Transverse colon (tissue), 4 donors: ENCODE results near the gene CBLN4.

Experiments used
- CTCF ChIP-seq, 5 experiments: fragments of 200-600 bp in 3 of 5; fragments of 450-650 bp in 2 of 5; sonication (generic) in 3 of 5; IDR thresholded peaks; 1 replicate in 2 of 5; 2 replicates in 3 of 5; pipeline ENCODE4 v1.5.1; 2016 to 2017; ENCODE audit warnings: antibody characterized with exemption in 5 of 5, inconsistent platforms in 3 of 5, mild to moderate bottlenecking in 2 of 5, moderate library complexity in 1 of 5
- EP300 ChIP-seq: sonication (generic); formaldehyde crosslinking; IDR thresholded peaks from one replicate; pipeline ENCODE4 v1.6.1; 2017; ENCODE audit warnings: antibody characterized with exemption, low read depth
- POLR2A ChIP-seq: fragments of 450-650 bp; IDR thresholded peaks from one replicate; pipeline ENCODE4 v1.6.1; 2016; ENCODE audit warnings: antibody characterized with exemption, mild to moderate bottlenecking, moderate library complexity
- POLR2AphosphoS5 ChIP-seq, 3 donors: sonication (generic); formaldehyde crosslinking; IDR thresholded peaks; one replicate each; pipeline ENCODE4 v1.6.1; 2016; ENCODE audit warnings: antibody characterized with exemption in 3 of 3

DNA sequence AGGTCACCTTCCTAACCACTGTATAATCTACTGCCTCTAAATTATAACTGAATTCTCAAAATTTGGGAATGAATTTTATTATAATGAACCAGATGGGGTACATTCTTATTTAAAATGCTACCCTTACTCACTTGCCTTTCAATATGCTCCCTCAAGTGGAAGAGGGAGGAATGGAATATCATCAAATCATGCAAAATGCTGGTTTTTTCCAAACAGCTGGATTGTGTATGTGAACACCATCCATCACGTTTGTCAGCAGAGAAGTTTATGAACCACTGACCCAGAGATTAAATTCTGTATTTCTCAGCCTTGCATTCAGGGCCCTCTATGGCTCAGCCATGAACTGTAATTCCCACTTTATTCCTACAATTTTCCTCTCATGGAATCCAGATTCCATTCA, 40.5 kb downstream of the CBLN4 start:
- TF ChIP-seq CTCF (IDR thresholded peaks at IDR 0.05), result no peak
- no peak for TF ChIP-seq EP300
- no peak for TF ChIP-seq POLR2A
- no peak for TF ChIP-seq POLR2AphosphoS5 (IDR thresholded peaks at IDR 0.05)
